Kidney epithelial cell (primary cell): ENCODE measurements around the gene NPC1. TPM values are rescaled to one million over a fixed set of nuclear protein-coding genes. Genes with fewer than 3 reads are reported as not detected.

ENCODE experiments used
- DNase-seq: peaks from one replicate; pipeline ENCODE4 v3.0.0-alpha.2; 2010; ENCODE audit warnings: low read depth
- H3K27me3 ChIP-seq: 2 replicates; pipeline ENCODE4 v1.6.0; 2011; ENCODE audit warnings: low read length; ENCODE audit not compliant: control insufficient read depth, insufficient read depth
- H3K36me3 ChIP-seq: 2 replicates; pipeline ENCODE4 v1.5.1; 2011; ENCODE audit warnings: low read length; ENCODE audit not compliant: control insufficient read depth, insufficient read depth
- H3K4me3 ChIP-seq: 2 replicates; pipeline ENCODE4 v1.5.1; 2011; ENCODE audit warnings: low read depth, mild to moderate bottlenecking, control low read depth, low read length
- total RNA-seq: library from RNA; depleted of rRNA; stranded (reverse); fragments of >200 nt; gene quantifications from 2 replicates; pipeline ENCODE4 v1.2.3, GENCODE V29; 2015
- TF ChIP-seq, protein P1 (sequence below): IDR thresholded peaks from 2 replicates; pipeline ENCODE4 v1.5.1; 2011; ENCODE audit warnings: mild to moderate bottlenecking, moderate library complexity, low read length, control low read depth, inconsistent platforms; ENCODE audit not compliant: insufficient read depth, poor library complexity, severe bottlenecking

The NPC1 gene
- total RNA-seq: 111 and 123 TPM in 2 replicates

DNA sequence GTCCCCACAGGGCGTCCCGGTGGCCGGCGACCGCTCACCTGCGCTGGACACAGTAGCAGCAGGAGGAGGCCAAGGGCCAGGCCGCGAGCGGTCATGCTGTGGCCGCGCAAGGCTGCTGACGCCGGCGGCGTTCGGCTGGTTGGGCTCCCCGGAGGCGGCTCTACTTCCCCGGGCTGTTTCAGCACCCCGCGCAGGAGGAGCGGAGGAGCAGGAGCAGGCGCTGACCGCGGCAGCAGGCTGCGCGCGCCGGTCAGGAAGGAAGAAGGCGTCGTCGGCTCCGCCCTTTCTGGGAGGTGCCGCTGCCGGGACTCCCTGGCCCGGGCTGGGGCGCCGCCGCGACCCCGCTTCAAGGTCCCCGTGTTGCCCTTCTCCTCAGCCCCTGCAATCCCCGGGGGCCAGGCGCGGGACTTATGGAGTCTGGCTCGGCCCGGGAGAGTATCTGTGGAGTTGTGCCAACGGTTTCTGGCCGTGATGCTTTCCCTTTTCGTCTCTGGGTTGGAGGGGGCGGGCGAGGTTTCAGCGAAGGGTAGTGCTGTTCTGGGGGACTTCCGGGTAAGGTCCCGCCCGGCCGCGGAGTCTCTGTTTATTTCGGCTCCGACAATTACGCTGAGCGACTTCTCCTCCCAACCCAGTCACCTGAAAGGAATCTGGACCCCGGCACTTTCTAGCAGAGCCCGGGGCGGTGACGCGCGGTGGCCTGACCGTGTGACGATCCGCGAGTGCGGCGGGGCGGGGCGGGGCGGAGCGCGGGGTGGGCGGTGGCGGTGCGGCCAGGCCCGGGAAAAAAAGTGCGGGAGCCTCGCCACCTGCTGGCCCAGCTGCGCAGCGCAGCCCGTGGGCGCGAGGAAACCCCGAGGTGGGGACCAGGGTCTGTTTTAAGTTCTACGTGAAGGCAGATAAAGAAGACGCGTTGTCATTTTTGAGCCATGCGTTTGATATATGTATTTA, at the start of gene NPC1:
TSS of gene NPC1 (minus strand) at position 258 of the 948 bp plus-strand sequence. CDS start at position 95, 163 bp downstream.
- TF ChIP-seq, protein P1, sequence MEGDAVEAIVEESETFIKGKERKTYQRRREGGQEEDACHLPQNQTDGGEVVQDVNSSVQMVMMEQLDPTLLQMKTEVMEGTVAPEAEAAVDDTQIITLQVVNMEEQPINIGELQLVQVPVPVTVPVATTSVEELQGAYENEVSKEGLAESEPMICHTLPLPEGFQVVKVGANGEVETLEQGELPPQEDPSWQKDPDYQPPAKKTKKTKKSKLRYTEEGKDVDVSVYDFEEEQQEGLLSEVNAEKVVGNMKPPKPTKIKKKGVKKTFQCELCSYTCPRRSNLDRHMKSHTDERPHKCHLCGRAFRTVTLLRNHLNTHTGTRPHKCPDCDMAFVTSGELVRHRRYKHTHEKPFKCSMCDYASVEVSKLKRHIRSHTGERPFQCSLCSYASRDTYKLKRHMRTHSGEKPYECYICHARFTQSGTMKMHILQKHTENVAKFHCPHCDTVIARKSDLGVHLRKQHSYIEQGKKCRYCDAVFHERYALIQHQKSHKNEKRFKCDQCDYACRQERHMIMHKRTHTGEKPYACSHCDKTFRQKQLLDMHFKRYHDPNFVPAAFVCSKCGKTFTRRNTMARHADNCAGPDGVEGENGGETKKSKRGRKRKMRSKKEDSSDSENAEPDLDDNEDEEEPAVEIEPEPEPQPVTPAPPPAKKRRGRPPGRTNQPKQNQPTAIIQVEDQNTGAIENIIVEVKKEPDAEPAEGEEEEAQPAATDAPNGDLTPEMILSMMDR: peak; percentile 73
- Histone ChIP-seq H3K36me3 (no peaks in the 10 kb centered on the region), H3K4me3 (peak within 1 kb of the TSS; percentile 88), H3K27me3 (no peaks in the 10 kb centered on the region)
- DNase-seq: peak; percentile 93

GRCh38 chr18:23636071-23636399, 49.7 kb upstream of the NPC1 start:
- no peaks in the 10 kb centered on the region for H3K36me3 ChIP-seq
- TF ChIP-seq, protein P1: no peak
- no peak overlapping the region for H3K4me3 ChIP-seq
- DNase-seq: no peak
- H3K27me3 ChIP-seq: no peaks in the 10 kb centered on the region

DNA sequence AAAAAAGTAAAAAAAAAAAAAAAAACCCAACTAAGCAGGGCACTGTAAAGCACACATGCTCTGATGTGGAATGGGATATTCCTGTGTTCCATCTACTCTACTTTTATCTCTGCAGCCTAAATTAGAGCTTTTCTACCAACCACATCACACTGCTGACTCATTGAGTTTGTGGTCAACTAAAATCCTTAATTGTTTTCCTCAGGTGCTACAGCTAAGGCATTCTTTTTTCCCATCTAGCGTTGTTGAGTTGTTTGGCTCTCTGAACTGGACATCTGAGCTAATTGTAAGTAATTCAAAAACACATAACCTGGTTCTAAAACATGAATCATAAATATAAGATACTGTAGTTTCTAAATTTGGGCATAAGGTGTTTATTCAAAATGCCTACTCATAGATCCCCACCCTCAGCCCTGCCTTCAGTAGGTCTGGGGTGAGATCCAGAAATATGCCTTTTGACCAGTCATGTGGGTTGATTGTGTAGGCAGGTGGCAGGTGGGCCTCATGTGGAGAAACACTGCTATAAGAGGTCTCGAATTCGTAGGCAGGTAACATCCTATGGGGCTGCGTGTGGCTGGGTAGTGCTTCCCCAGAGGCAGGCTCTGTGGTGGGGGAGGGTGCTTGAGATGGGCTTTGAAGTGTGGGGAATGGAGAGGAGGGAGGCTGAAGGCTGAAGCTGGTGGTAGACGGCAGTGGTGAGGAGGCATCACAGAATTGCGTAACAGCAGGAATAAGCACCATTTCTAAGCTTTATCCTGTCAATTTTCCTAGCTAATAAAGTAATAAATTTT, 49.2 kb upstream of the NPC1 start:
- Histone ChIP-seq H3K27me3 (no peaks in the 10 kb centered on the region), H3K4me3 (no peak overlapping the region), H3K36me3 (no peaks in the 10 kb centered on the region)
- TF ChIP-seq, protein P1: no peak
- DNase-seq: no peak

DNA sequence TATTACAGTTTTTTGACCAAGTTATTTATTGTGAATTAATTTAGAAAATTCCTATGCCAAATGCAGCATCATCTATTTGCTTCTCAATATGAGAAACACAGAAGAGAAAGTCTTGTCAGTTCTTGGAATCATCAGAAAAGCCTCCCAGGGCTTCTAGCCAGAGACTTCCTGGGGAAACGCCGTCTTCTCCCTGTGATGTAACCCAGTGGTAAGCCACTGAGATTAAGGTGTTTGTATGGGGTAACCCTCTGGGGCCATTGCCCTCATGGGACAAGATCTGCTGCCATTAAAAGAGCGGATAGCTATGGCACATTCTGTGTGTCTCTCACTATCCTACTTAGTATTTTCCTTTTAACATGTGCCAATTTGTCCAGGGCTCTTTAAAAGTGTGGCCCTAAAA, 48.4 kb upstream of the NPC1 start:
- TF ChIP-seq, protein P1: no peak
- H3K27me3 ChIP-seq: no peaks in the 10 kb centered on the region
- H3K36me3 ChIP-seq: no peaks in the 10 kb centered on the region
- DNase-seq: no peak
- no peak overlapping the region for H3K4me3 ChIP-seq

GRCh38 chr18:23632615-23633014, 46.3 kb upstream of the NPC1 start:
- no peaks in the 10 kb centered on the region for H3K27me3 ChIP-seq
- TF ChIP-seq, protein P1: no peak
- DNase-seq: no peak
- H3K36me3 ChIP-seq: no peaks in the 10 kb centered on the region
- no peak overlapping the region for H3K4me3 ChIP-seq
